Left renal cortex interstitium (tissue), 4 donors: ENCODE results near the gene HDAC10. TPM values are rescaled to one million over a fixed set of nuclear protein-coding genes. Genes with fewer than 3 reads are reported as not detected.
"Not testable (repeated sequence)": the region's sequence is repeated elsewhere in the genome, so short reads cannot be mapped to it uniquely, and the experiment has no call there.

Experiments used
- DNase-seq, 4 donors: peaks; one replicate each; pipeline ENCODE4 v3.0.0-alpha.2; 2013; ENCODE audit warnings: low read depth in 4 of 4, low spot score in 2 of 4, missing footprints in 1 of 4
- polyA plus RNA-seq, 4 donors: library from polyadenylated mRNA; unstranded; fragments of 120-200 nt; gene quantifications; one replicate each; pipeline ENCODE4 v1.2.1, GENCODE V29; 2013; ENCODE audit not compliant: insufficient read length in 4 of 4

HDAC10 gene
- polyA plus RNA-seq, 4 donors, result 15.2 to 35.6 (median 24.8) TPM

DNA sequence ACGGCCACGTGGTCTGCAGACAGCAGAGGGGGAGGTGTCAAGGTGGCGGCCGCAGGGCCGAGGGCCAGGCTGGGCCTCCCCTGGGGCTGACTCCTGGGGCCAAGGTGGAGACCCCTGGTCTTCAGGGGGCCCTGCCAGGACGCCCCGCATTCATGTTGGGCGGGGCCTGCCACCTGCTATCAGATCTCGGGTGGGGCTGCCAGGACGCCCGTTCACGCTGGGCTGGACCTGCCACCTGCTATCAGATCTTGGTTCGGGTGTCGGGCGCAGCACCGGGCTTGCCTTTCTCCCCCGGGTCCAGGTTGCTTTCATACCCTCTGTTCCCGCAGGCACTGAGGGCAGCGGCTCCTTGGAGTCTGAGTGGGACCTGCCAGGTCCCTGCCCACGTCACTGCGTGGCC, 35.2 kb upstream of the HDAC10 start:
- no peak for DNase-seq

DNA sequence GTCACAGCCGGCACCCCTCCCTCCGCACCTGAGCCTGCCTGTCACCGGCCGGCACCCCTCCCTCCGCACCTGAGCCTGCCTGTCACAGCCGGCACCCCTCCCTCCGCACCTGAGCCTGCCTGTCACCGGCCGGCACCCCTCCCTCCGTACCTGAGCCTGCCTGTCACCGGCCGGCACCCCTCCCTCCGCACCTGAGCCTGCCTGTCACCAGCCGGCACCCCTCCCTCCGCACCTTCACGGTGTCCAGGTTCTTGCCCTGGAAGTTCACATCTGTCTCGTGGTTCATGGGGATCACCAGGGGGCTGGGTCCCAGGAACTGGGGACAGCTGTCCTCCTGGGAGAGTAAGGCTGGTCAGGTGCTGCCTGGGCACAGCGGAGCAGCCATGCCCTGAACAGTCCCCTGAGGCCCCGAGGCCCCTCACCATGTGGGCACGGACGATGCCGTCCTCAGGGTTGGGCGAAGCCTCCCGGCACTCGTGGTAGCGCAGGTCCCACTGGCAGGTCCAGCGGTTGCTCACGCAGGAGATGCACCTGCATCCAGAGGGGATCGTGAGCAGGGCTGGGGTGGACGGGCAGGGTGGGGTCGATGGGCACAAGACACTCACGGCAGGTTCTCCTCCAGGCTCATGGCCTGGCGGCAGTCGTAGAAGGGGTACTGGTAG, 34.6 kb upstream of the HDAC10 start:
- no peak for DNase-seq

- DNase-seq, result no peak
These were observed 33.4 kb upstream of the HDAC10 start for GRCh38 chr22:50284479-50284878.

GRCh38 chr22:50283821-50284220, 32.8 kb upstream of the HDAC10 start:
- no peak for DNase-seq

- DNase-seq, result no peak
These were observed 31.5 kb upstream of the HDAC10 start for GRCh38 chr22:50282361-50283155.

GRCh38 chr22:50281957-50282356, 30.9 kb upstream of the HDAC10 start:
- DNase-seq, result no peak

GRCh38 chr22:50281384-50281760, 30.3 kb upstream of the HDAC10 start:
- DNase-seq, result no peak

GRCh38 chr22:50280708-50281383, 29.8 kb upstream of the HDAC10 start:
- no peak for DNase-seq

DNA sequence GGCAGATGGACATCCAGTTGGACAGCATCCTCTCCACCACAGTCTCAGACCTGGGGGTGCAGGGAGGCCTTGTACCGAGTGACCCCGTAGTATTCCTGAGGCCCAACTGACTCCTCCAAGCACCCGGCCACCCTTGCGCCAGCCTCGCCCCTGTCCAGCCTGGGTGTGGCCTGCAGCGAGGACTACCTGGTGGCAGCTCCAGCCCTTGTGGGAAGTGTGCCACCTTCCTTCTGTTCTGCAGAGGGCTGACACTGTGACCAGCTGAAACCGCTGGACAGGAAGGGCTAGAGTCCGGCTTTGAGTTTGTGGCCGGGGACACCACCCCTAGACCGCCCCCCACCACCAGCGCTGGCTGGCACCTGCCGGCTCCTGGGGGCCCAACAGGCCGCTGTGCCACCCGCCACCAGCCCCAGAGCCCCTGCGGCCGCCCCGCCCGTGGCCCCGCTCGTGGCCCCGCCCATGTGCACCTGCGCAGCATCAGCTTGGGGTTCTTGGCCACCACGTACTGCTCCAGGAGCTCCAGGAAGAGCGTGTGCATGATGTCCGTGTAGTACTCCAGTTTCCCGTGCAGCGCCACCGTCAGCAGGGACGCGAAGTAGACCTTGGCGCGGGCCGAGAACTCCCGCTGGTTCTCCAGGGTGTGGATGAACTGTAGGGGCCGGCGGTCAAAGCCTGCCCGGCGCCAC, 29.1 kb upstream of the HDAC10 start:
- DNase-seq, result no peak

DNA sequence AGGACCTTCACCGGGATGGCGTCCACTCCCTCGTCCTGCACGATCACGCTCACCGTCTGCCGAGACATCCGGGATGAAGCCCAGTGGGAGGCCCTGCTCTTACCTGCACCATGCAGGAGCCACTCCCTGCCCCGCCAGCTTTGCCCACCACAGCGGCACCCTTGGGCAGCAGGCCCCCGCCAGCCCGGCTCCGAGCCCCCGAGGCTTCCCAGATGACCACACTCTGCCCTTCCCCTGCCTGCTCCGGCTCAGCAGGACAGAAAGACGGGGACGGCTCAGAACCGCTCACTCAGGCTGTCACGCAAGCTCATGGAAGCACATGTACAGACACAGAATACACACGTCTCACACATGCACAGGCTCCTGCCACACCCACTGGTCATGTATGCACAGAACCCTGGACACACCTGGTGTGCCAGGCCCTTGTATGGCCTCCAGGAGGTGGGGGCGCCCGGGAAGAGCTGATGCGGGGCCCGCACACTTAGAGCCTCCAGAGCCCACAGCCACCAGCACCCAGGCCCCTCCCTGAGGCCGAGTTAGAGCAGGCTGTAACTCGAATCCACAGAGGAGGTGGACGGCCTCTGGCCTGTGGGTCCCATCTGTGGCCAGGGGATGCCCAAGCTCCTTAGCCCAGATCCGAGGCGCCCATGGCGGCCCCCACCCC, 28.0 kb upstream of the HDAC10 start:
- DNase-seq, result no peak

GRCh38 chr22:50278461-50278860, 27.4 kb upstream of the HDAC10 start:
- no peak for DNase-seq

DNA sequence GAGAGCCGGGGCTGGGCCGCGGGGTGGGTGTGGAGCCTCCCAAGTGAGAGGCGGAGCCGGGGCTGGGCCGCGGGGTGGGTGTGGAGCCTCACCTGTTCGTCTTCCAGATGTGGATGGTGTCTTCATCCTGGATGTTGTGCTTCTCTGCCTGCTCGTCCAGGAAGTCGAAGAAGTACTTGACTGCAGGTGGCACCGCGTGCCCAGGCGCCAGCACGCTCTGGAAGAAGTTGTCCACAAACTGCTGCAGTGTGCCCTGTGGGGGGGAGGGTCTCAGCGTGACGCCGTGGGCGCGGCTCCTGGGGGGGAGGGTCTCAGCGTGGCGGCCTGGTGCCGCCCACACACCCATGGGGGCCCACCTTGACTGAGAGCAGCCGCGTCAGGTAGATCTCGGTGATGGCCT, 26.7 kb upstream of the HDAC10 start:
- no peak for DNase-seq

DNA sequence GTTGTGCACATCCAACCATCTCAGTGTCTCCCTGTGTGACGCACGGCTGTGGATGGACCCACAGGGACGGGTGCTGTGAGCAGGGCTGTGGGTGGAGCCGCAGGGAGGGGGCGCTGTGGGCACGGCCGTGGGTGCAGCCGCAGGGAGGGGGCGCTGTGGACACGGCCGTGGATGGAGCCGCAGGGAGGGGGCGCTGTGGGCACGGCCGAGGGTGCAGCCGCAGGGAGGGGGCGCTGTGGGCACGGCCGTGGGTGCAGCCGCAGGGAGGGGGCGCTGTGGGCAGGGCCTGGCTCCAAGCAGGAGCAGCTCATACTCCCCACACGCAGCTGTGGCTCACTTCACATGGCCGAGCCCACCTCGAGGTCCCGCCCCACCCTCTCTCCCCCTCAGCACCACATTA, 25.1 kb upstream of the HDAC10 start:
- DNase-seq, result no peak

DNA sequence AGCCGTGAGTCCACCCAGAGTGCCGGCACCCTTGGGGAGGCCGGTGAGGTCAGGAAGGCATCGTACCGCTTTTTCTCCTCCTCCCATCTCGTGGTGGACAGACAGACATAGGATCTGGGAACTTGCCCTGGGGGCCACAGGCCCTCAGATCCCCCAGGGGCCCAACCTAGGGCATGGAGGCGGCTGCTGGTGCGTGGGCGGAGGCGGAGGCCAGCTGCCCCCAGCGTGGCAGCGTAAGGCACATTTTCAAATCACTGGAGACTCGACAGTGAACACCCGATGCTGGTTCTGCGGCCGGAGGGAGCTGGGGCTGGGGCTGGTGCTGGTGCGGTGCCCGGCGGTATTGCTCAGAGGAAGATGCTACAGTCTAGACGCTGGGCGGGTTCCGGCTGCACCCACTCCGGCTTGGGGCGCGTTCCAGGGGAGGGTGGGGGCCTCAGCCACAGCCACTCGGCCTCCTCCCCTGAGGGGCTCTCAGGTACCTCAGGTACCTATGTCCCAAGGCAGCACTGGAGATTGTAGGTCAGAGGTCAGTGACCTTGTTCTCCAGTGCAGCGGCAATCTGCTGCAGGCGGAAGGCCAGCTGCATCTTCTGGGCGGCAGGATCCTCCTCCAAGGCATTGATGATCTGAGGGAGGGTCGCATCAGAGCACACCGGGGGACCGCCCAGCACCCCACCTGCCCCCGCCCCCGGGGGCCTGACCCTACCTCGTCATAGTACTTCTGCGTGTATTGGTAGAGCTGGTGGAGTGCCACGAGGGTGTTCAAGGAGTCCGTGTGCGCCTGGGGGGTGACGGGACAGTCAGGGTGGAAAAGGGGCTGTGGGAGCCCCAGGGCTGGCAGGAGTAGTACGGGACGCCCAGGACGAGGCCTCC, 24.4 kb upstream of the HDAC10 start:
- no peak for DNase-seq

DNA sequence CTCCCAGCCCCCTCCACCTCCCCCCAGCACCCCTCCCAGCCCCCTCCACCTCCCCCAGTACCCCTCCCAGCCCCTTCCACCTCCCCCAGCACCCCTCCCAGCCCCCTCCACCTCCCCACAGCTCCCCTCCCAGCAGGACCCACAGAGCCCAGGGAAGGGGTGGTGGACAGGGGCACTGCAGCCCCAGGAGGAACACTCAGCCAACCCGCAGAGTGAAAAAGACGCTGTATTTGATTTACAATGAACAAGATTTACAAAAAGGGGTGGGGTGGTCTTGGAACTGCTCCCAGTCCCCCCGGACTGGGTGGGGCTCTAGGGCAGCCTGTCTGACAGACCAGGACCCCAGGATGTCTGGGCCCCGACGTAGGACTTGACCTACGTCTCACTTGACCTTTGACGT, 23.7 kb upstream of the HDAC10 start:
- DNase-seq, result no peak

DNA sequence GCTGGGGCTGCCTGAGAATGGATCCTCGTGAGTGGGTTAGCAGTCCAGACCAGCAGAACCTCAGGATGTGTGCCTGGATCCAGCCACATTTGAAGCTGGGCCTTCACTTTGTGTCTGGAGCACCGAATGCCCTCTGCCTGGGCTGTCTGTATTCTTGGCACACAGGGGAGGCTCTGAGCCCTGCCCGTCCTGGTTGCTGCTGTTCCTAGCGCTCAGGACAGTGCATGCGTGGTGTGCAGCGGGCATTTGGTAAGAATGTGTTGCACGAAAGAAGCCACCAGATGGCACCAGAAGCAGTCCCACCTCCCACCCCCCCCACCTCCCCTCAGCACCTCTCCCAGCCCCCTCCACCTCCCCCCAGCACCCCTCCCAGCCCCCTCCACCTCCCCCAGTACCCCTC, 23.2 kb upstream of the HDAC10 start:
- no peak for DNase-seq

DNA sequence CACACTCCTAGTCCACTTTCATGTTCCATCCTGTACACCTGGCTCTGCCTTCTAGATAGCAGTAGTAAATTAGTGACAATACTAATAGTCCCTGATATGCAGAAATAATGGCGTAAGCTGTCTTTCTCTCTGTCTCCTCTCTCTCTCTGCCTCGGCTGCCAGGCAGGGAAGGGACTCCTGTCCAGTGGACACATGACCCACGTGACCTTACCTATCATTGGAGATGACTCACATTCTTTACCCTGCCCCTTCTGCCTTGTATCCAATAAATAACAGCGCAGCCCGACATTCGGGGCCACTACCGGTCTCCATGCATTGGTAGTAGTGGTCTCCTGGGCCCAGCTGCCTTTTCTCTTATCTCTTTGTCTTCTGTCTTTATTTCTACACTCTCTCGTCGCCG, 22.7 kb upstream of the HDAC10 start:
- not testable (repeated sequence) for DNase-seq

- DNase-seq, result not testable (repeated sequence)
These were observed 22.3 kb upstream of the HDAC10 start for GRCh38 chr22:50273352-50273751.

DNA sequence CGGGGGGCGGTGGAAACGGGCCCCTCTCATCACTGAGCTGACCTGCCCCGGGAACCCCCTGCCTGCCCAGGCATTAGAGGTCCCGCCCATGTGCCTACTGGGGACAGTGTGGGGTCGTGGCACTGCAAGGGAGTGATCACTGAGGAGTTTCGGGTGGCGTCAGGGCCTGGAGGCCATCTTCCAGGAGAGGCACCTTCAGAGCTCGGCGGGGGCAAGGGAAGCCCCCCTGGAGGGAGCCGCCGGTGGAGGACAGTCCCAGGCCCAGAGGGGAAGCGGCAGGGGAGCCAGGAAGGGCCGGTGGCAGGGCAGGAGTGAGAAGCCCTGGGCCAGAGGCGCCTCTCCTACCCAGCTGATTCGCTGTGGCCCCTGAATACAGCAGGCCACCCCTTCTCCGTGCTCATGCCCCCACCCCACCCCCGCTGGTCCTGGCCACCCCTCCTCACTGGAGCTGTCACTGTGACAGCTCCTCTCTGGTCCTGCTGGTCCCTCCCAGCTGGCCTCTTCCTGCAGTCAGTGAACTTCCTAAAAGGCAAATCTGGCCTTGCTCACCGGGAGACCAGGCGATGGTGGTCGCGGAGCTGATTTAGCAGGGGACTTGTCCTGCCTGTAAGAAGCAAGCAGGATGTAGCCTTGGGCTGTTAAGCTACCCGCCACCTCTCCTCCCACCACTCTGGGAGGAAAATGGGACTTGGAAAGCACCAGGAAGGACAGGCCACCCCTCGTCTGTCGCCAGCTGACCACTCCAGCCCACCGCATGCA, 21.2 kb upstream of the HDAC10 start:
- no peak for DNase-seq
